ENCODE results near the gene DPP9.

- no peak for TF ChIP-seq YY1 (IDR thresholded peaks at IDR 0.05; ENCODE audit: low read depth)
- no peak for TF ChIP-seq RFX5 (IDR thresholded peaks at IDR 0.05; ENCODE audit: low read length)
- TF ChIP-seq CTCF (IDR thresholded peaks at IDR 0.05), result no peak
- TF ChIP-seq MEF2A (IDR thresholded peaks at IDR 0.05; ENCODE audit: borderline replicate concordance, low read depth), result no peak
Observed at GRCh38 chr19:4702764-4703163, 20.9 kb downstream of the DPP9 start.
